ENCODE data around the gene FAM13A.
A peak's percentile ranks its signal among the peaks of the same experiment; 100 is the strongest.

Gene FAM13A

GRCh38 chr4:88866862-88867550, 190.0 kb downstream of the FAM13A start:
- POLR2A ChIA-PET, result no interaction called here
- no peak overlapping the region for H3K4me3 ChIP-seq (ENCODE audit: low read depth, low read length)
- DNase-seq (ENCODE audit: low read depth, low spot score), result peak; percentile 23
- CTCF ChIA-PET, result no interaction called here
- TF ChIP-seq, protein P1, sequence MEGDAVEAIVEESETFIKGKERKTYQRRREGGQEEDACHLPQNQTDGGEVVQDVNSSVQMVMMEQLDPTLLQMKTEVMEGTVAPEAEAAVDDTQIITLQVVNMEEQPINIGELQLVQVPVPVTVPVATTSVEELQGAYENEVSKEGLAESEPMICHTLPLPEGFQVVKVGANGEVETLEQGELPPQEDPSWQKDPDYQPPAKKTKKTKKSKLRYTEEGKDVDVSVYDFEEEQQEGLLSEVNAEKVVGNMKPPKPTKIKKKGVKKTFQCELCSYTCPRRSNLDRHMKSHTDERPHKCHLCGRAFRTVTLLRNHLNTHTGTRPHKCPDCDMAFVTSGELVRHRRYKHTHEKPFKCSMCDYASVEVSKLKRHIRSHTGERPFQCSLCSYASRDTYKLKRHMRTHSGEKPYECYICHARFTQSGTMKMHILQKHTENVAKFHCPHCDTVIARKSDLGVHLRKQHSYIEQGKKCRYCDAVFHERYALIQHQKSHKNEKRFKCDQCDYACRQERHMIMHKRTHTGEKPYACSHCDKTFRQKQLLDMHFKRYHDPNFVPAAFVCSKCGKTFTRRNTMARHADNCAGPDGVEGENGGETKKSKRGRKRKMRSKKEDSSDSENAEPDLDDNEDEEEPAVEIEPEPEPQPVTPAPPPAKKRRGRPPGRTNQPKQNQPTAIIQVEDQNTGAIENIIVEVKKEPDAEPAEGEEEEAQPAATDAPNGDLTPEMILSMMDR (IDR thresholded peaks at IDR 0.05; ENCODE audit: insufficient read depth, low read length, missing control alignments), result no peak

- TF ChIP-seq, protein P1 (IDR thresholded peaks at IDR 0.05; ENCODE audit: insufficient read depth, low read length, missing control alignments), result no peak
- POLR2A ChIA-PET, result no interaction called here
- CTCF ChIA-PET, result no interaction called here
- H3K4me3 ChIP-seq (ENCODE audit: low read depth, low read length), result no peak overlapping the region
- no peak for DNase-seq (ENCODE audit: low read depth, low spot score)
These were observed 191.5 kb downstream of the FAM13A start for GRCh38 chr4:88865466-88865865.

- DNase-seq (ENCODE audit: low read depth, low spot score), result no peak
- no peak overlapping the region for H3K4me3 ChIP-seq (ENCODE audit: low read depth, low read length)
- CTCF ChIA-PET, result no interaction called here
- POLR2A ChIA-PET, result no interaction called here
- TF ChIP-seq, protein P1 (IDR thresholded peaks at IDR 0.05; ENCODE audit: insufficient read depth, low read length, missing control alignments), result no peak
These were observed 191.9 kb downstream of the FAM13A start for GRCh38 chr4:88865046-88865445.

DNA sequence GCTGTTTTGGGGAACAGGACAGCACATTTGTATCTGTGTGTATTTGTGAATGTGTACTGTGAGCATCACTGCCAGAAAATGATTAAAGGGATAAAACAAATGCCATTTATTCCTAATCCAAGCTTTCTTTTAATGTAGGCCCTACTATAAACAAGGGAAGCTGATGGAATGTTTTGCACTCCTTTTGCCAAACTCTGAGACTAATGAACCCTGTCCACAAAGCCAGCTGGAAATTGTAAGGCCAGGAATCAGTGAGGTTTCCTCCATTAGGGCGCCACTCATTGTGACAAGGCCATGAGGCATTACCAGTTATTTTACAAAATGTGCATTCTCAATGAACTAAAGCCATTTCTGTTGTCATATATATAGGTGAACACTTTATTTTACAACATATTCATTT, 196.4 kb downstream of the FAM13A start:
- TF ChIP-seq, protein P1 (IDR thresholded peaks at IDR 0.05; ENCODE audit: insufficient read depth, low read length, missing control alignments), result no peak
- ChIA-PET CTCF (no interaction called here), POLR2A (no interaction called here)
- no peak overlapping the region for H3K4me3 ChIP-seq (ENCODE audit: low read depth, low read length)
- no peak for DNase-seq (ENCODE audit: low read depth, low spot score)

- TF ChIP-seq, protein P1 (IDR thresholded peaks at IDR 0.05; ENCODE audit: insufficient read depth, low read length, missing control alignments), result no peak
- CTCF ChIA-PET, result no interaction called here
- H3K4me3 ChIP-seq (ENCODE audit: low read depth, low read length), result no peak overlapping the region
- POLR2A ChIA-PET, result no interaction called here
- no peak for DNase-seq (ENCODE audit: low read depth, low spot score)
These were observed 197.7 kb downstream of the FAM13A start for GRCh38 chr4:88859191-88859812.

GRCh38 chr4:88858752-88859151, 198.2 kb downstream of the FAM13A start:
- H3K4me3 ChIP-seq (ENCODE audit: low read depth, low read length), result no peak overlapping the region
- ChIA-PET POLR2A (no interaction called here), CTCF (no interaction called here)
- DNase-seq (ENCODE audit: low read depth, low spot score), result no peak
- TF ChIP-seq, protein P1 (IDR thresholded peaks at IDR 0.05; ENCODE audit: insufficient read depth, low read length, missing control alignments), result no peak

Measured in AG04449 (cell line).